ENCODE data around the gene PGAP6. TPM values are rescaled to one million over a fixed set of nuclear protein-coding genes. Genes with fewer than 3 reads are reported as not detected.

PGAP6 gene
- total RNA-seq, 1 donor from 2014 or later, result 80.5 TPM

- Mint-ChIP-seq H3K4me1 (ENCODE audit: low read depth, unreplicated experiment) (peaks cover 14% of the 10 kb centered on the region), H3K4me3 (ENCODE audit: unreplicated experiment) (peak within 1 kb of the TSS; percentile 91), H3K27ac (ENCODE audit: unreplicated experiment) (peak within 1 kb of the TSS; percentile 91), H3K27me3 (ENCODE audit: low read depth, unreplicated experiment) (no peaks in the 10 kb centered on the region), H3K9me3 (ENCODE audit: unreplicated experiment) (no peaks in the 10 kb centered on the region), H3K36me3 (ENCODE audit: low read depth, unreplicated experiment) (no peaks in the 10 kb centered on the region)
- H3K4me2 ChIP-seq (ENCODE audit: low read length), result peak within 1 kb of the TSS; percentile 95
- no peak within 1 kb of the TSS for H3K27ac ChIP-seq (ENCODE audit: low read depth, low read length)
- DNase-seq (ENCODE audit: low read depth) (peak; percentile 72), FAIRE-seq (no peak)
- H3K4me3 ChIP-seq (ENCODE audit: insufficient read depth, low read depth, low read length), result peak within 1 kb of the TSS; percentile 79
- no peaks in the 10 kb centered on the region for H3K4me1 ChIP-seq (ENCODE audit: insufficient read depth, low read length)
- no peaks in the 10 kb centered on the region for H3K9me3 ChIP-seq (ENCODE audit: insufficient read depth, low read depth, low read length)
- H3K9ac ChIP-seq (ENCODE audit: low read length), result peak within 1 kb of the TSS; percentile 82
- TF ChIP-seq, protein P1, sequence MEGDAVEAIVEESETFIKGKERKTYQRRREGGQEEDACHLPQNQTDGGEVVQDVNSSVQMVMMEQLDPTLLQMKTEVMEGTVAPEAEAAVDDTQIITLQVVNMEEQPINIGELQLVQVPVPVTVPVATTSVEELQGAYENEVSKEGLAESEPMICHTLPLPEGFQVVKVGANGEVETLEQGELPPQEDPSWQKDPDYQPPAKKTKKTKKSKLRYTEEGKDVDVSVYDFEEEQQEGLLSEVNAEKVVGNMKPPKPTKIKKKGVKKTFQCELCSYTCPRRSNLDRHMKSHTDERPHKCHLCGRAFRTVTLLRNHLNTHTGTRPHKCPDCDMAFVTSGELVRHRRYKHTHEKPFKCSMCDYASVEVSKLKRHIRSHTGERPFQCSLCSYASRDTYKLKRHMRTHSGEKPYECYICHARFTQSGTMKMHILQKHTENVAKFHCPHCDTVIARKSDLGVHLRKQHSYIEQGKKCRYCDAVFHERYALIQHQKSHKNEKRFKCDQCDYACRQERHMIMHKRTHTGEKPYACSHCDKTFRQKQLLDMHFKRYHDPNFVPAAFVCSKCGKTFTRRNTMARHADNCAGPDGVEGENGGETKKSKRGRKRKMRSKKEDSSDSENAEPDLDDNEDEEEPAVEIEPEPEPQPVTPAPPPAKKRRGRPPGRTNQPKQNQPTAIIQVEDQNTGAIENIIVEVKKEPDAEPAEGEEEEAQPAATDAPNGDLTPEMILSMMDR (IDR thresholded peaks at IDR 0.05; ENCODE audit: insufficient read depth, low read depth, low read length), result no peak
- no peak for TF ChIP-seq EZH2 (IDR thresholded peaks at IDR 0.05; ENCODE audit: insufficient read depth, low read length)
- peak within 1 kb of the TSS; percentile 77 for H2AFZ ChIP-seq (ENCODE audit: low read depth, low read length)
- H3K27me3 ChIP-seq (ENCODE audit: insufficient read depth, low read length), result no peaks in the 10 kb centered on the region
- H3K79me2 ChIP-seq (ENCODE audit: insufficient read depth, low read length), result peaks cover 34% of the 10 kb centered on the region
- no peaks in the 10 kb centered on the region for H3K36me3 ChIP-seq (ENCODE audit: insufficient read depth, low read length)
- H4K20me1 ChIP-seq (ENCODE audit: insufficient read depth, low read length), result peaks cover 27% of the 10 kb centered on the region
Measured at GRCh38 chr16:352547-353403, 29.0 kb downstream of the PGAP6 start, which contains the start of gene AXIN1. Gene AXIN1 (minus strand): TSS chr16:352723. CDS start chr16:347025, 5,698 bp downstream.

DNA sequence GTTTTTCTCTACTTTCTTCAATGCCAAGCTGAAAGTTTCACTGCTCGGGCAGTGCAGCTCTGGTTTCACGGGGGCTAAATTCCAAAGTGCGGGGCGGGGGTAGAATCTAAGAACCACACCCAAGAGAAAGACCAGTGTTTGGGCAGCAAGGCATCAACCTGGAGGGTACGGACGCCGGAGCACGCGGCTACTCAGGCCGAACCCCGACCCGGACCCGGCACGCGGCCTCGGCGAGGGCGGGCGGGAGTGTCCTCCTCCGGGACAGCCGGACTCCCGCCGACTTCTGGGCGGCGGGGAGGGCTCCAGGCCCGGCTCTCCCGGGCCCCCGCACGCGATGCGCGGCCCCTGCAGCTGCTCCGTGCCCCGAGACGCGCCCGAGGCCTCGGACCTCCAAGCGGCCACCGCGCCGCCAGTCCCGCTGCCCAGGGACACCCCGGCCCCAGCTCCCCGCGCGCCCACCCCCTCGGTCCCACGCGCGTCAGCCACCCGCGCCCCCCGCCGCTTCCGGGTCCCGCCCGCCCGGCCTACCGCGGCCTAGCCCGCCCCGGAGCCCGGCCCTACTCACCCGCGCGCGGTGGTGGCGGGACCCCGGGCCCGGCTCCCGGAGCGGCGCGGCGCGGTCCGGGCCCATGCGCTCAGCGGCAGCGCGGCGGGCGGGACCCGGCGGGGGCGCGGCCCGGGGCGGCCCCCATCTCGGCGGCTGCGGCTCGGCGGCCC is 29.8 kb downstream of the PGAP6 start:
- peak overlapping the region; percentile 69 for H2AFZ ChIP-seq (ENCODE audit: low read depth, low read length)

More for the DNA sequence above, 29.8 kb downstream of the PGAP6 start:
- H3K9me3 ChIP-seq (ENCODE audit: insufficient read depth, low read depth, low read length), result no peaks in the 10 kb centered on the region
- no peak for DNase-seq (ENCODE audit: low read depth)
- H3K4me1 ChIP-seq (ENCODE audit: insufficient read depth, low read length), result peaks cover under 1% of the 10 kb centered on the region
- Mint-ChIP-seq H3K9me3 (ENCODE audit: unreplicated experiment) (no peaks in the 10 kb centered on the region), H3K4me3 (ENCODE audit: unreplicated experiment) (peak overlapping the region; percentile 91), H3K4me1 (ENCODE audit: low read depth, unreplicated experiment) (peaks cover 17% of the 10 kb centered on the region), H3K27me3 (ENCODE audit: low read depth, unreplicated experiment) (no peaks in the 10 kb centered on the region), H3K27ac (ENCODE audit: unreplicated experiment) (peak overlapping the region; percentile 91), H3K36me3 (ENCODE audit: low read depth, unreplicated experiment) (peaks cover 3% of the 10 kb centered on the region)
- FAIRE-seq, result no peak
- H3K27me3 ChIP-seq (ENCODE audit: insufficient read depth, low read length), result no peaks in the 10 kb centered on the region
- peak overlapping the region; percentile 79 for H3K4me3 ChIP-seq (ENCODE audit: insufficient read depth, low read depth, low read length)
- peaks cover 42% of the 10 kb centered on the region for H3K79me2 ChIP-seq (ENCODE audit: insufficient read depth, low read length)
- H3K36me3 ChIP-seq (ENCODE audit: insufficient read depth, low read length), result no peaks in the 10 kb centered on the region
- H4K20me1 ChIP-seq (ENCODE audit: insufficient read depth, low read length), result peaks cover 35% of the 10 kb centered on the region
- no peak overlapping the region for H3K27ac ChIP-seq (ENCODE audit: low read depth, low read length)
- peak overlapping the region; percentile 82 for H3K9ac ChIP-seq (ENCODE audit: low read length)
- peak overlapping the region; percentile 95 for H3K4me2 ChIP-seq (ENCODE audit: low read length)
- no peak for TF ChIP-seq EZH2 (IDR thresholded peaks at IDR 0.05; ENCODE audit: insufficient read depth, low read length)
- TF ChIP-seq, protein P1 (IDR thresholded peaks at IDR 0.05; ENCODE audit: insufficient read depth, low read depth, low read length), result no peak

Measured in astrocyte (in vitro differentiated cells and primary cell).